ENCODE results near the gene ARHGEF28.

- TF ChIP-seq MXI1 (conservative IDR thresholded peaks at IDR 0.05; ENCODE audit: poor library complexity, severe bottlenecking) (no peak), CTCF (IDR thresholded peaks at IDR 0.05; ENCODE audit: poor library complexity, severe bottlenecking) (no peak), POLR2AphosphoS5 (IDR thresholded peaks at IDR 0.05) (no peak), SMC3 (conservative IDR thresholded peaks at IDR 0.05; ENCODE audit: poor library complexity) (no peak), EP300 (conservative IDR thresholded peaks at IDR 0.05; ENCODE audit: poor library complexity, severe bottlenecking) (no peak), EZH2 (IDR thresholded peaks at IDR 0.05; ENCODE audit: borderline replicate concordance, insufficient read depth, low read length, poor library complexity, severe bottlenecking) (no peak), TAF1 (IDR thresholded peaks at IDR 0.05; ENCODE audit: low read depth) (no peak)
Measured at GRCh38 chr5:73825199-73825598, 199.2 kb downstream of the ARHGEF28 start.

Measured in neural cell (in vitro differentiated cells).